NCI-H345 treated with DMSO at 0.1 percent for 48 hours (cell line): ENCODE data around the gene SPAG6.
"Not testable (repeated sequence)": the region's sequence is repeated elsewhere in the genome, so short reads cannot be mapped to it uniquely, and the experiment has no call there.

ENCODE experiments used
- DNase-seq: peaks from one replicate; lab custom pipeline; 2025; ENCODE audit not compliant: unreplicated experiment; lab: John Stamatoyannopoulos, UW

SPAG6 gene

DNA sequence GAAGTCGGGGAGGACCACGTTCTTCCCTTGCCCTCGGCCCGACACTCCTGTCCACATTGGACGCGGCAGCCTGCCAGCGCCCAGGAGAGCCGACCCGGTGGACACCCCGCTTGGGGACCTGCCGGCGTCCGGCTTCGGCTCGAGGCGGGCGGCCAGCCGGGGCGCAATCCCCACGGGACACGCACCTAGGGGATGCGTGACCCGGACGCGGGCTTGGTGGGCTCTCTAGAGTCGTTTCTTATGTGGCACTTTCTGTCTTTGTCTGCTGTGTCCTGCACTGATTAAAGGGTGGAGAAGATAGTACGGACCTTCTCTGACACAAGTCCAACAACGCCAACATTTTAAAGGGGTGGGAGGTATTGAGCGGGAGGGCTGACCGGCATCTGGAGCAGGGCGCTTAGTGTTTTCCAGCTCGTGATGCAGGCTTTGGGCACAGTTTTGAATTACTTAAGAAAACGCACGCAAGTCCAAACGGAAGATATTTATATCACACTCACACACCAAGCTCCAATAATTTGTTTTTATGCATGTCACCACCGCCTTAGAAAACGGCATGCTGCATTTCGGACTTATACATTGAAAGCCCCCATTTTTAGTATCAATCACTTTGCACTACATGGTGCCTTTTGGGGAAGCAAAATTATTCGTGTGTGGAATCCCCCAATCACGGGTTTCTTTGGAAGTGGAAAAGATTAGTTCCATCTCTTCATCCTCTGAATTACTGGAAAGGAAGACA is 3.9 kb upstream of the SPAG6 start:
- DNase-seq: no peak

DNA sequence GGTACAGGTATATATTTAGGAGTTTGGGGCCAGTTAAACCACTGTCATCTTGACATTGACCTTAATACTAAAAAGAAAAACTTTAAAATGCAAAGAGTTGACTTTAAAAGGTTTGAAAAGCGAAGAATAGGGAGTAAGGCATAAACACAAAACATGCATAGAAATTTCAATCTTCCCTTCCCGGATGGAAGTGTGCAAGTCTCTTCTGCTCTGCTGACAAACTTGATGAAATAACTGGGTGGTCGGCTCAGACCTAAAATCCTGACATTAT is 3.4 kb upstream of the SPAG6 start:
- DNase-seq: no peak

DNA sequence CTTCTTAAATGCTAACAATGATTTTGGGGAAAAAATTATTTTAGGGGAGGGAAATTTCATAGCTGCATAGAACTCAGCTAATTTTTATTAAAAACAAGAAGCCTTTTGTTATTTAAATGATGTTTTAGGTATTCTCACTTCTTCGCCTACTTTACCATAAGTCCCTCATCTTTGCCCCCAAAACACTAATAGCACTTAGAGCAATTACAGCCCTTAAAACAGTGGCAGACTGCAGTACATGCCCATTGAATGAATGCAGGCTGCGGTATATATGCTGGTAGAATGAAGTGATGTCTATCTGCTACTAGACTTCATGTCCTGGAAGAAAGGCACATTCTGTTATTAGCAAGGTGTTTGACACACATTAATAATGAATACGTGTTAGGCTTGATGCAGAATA is 2.9 kb upstream of the SPAG6 start:
- no peak for DNase-seq

DNA sequence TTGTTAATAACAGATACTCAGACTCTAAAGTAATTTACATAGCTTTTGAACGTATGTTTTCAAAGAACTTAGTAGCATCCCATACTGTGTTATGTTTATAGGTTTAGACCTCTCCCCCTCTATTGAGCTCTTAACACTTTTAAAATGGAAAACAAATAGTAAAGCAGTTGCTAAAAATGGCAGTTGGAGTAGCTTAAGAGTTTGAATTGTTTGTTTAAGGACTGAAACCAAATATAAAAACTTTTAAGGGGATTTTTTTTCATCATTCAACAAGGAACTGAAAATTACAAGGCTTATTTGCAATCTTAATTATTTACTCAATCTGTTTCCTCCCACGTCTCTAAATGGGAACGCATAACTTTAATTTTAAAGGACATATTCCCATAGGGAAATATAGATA is 1.6 kb upstream of the SPAG6 start:
- DNase-seq: no peak

DNA sequence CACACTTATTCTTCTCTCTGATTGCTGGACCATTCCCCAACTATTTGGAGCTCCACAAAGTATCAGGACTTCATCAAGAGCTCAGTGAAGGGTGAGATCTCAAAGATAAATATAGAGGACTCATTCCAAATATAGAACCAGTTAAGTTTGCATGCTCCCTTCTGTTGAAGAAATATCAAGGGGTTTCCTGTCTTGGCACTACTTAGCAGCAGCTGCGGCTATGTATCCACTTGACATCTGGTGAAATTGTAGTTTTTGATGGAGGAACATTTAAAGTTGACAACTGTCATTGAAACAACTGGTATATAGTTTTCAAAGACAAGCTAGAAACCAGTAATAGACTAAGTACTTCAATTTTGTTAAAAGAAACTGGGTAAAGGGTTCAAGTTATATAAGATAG is 1.0 kb upstream of the SPAG6 start:
- DNase-seq: no peak

DNA sequence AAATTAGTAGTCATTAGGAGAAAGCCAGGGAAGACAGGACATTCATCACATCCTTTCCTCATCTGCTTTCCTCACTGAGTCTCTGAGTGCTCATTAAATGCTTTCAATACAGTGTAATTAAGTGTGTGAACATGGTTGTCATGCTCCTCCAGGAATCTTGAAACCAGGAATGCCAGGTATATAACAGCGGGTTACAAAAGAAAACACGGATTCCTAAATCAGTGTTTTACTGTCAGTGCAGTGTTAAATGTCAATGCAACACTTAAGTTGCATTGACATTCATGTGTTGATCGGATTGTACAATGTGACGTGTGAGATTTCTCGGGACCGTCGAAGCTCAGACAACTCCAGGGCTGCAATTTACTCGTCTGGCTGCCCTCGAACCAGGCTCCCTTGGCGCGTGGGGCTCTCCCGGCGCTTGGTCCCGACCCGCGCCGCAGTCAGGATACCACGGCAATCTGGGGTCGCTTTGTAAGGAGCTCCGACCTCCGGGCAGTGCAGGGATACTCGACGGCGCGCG is 455 bp upstream of the SPAG6 start:
- DNase-seq: peak; percentile 15

DNA sequence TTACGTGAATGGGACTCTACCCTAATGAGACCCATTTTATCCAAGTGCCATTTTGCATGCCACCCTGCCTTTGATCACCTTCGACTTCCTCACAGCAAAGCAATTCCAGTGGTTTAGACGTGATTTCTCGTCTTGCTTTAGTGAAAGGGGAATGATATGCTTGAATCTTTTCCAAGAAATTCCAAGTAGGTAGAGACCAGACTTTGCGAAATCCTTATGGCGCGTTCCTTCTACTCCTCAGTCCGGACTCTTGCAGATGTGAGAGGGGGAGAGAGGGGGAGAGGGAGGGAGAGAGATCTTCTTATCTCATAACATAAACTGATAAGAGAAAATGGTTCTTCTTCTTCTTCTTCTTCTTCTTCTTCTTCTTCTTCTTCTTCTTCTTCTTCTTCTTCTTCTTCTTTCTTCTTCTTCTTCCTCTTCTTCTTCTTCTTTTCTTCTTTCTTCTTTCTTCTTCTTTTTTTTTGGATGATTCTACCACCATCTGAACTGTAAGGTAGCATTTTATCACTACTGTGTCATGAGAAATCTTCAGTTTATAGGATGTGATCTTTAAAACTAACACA is 883 bp downstream of the SPAG6 start:
- DNase-seq: no peak

DNA sequence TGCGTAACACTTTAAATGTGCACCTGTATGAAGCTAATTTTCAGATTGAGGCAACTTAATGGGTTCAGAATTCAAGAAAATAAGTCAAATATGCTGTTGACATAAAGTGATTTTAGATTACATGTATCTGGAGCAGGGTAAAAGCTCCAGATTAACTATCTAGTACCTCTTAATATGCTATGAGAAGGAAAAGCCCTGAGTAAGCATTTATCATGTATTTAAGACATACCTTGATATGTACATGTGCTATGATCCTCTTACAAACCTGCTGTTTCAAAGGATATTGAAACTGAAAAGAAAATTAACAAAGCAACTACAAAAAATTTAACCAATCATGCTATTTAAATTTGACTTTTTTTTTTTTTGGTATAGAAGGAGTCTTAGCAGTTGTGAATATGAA is 4.5 kb downstream of the SPAG6 start:
- no peak for DNase-seq

DNA sequence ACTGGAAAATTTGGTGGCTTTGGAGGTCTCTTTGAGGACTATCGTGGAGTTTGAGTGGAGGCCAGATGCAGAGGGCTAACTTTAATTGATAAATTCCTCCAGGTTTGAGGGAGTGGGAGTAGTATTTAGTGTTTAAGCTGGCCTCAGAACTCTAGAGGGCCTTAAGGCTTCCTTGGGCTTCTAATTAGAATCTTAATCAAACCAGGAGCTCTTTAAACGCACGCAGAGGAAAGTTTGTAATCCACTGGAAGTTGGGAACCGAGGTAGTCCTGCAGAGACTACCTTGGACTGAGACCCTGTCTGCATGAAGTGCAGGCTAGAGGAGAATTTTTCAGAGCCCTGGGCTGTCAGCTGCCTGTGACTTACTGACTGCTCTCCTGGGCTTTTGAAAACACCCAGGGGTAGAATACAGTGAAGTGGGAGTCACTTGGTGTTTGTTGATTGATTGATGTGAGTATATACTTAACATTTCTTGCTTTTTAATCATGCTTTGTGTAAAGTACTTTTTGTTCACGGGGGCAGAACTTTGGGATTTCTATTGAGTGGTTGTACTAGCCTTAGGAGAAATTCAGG is 5.9 kb downstream of the SPAG6 start:
- DNase-seq: no peak

DNA sequence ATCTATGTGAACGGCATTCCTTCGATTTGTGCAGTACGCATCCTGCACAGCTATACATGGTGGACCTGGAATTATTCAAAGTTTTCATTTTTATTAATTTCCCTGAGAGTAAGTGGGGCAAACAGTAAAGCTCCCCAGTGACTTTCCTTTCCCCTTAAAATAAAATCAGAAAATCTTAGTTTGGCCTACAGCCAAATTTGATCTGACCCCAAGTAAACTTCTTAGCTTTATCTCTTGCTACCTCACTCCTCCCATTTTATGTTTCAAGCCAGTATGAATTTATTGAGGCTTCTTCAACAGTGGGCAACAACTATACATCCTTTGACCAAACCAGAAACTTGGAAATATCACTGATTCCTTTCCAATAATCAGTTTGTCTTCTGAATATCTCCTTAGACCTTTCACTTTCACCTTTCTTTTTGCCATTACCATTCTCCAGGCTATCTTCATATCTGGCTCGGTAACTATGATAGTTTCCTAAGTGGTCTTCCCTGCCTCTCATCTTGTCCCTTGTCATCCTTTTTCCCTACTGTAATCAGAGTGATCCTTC is 11.1 kb downstream of the SPAG6 start:
- no peak for DNase-seq

DNA sequence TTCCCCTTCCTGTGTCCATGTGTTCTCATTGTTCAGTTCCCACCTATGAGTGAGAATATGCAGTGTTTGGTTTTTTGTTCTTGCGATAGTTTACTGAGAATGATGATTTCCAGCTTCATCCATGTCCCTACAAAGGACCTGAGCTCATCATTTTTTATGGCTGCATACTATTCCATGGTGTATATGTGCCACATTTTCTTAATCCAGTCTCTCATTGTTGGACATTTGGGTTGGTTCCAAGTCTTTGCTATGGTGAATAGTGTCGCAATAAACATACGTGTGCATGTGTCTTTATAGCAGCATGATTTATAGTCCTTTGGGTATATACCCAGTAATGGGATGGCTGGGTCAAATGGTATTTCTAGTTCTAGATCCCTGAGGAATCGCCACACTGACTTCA is 12.5 kb downstream of the SPAG6 start:
- DNase-seq: not testable (repeated sequence)

DNA sequence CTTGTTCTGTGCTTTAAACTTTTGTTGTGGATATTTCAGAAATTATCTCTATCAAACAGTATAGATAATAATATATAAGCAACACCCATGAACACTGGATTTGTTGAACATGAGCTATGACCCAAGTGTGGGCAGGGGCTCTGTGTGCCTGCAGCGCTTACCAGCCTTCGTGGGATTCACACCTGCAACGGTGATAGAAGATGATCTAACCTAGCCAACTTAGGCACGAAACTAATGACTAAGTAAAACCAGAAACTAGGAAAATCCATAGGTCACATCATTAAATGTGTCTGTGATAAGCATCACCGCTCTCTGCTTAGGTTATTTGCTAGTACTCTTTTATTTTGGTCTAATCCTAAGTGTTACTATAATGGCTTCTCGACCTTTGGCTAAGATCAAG is 18.0 kb downstream of the SPAG6 start:
- no peak for DNase-seq

DNA sequence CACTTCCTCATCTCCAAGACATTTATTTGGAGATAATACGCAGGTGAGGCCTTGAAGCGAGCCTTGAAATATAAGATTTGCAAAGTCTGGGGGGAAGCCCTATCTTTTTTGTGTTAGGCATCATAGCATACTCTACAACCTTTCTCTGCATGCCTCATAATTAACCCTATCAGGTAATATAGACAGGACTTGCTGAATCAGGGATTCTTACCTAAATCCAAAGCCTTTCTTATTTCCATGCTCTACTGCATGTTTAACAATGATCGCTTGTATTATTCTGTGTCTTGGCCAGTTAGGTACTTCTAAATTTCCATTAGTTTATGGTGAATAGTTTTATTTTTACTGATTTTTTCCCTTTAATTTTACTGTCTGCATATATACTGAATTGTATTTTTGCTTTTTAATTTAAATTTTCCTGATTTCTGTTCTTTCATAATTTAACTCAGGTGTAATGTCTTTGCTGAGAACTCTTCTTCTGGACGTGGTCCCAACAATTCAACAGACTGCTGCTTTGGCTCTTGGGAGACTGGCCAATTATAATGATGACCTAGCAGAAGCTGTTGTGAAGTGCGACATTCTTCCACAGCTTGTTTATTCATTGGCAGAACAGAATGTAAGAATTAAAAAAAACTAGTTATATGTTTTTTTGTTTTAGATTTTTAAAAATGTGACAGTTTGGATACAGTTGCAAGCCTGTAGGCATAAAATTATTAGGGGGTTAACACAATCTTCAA is 19.3 kb downstream of the SPAG6 start:
- DNase-seq: no peak

DNA sequence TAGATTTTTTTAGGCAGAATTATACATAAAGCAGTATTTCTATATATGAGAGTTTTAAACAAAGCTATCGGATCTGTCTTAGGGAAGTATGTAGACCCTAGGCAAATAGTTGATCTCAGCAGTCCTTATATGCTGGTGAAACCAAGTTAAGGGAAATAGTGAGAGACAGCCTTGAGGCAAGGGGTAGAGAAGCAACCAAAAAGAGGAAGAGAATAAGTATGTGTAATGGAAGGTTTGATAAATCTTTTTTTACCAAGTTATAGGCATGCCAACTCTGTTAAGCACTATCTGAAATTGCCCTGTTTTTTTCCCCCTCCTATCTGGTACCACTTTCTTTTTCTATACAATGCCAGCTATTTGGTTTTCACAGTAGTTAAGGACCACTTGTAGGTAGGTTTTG is 19.9 kb downstream of the SPAG6 start:
- DNase-seq: no peak

DNA sequence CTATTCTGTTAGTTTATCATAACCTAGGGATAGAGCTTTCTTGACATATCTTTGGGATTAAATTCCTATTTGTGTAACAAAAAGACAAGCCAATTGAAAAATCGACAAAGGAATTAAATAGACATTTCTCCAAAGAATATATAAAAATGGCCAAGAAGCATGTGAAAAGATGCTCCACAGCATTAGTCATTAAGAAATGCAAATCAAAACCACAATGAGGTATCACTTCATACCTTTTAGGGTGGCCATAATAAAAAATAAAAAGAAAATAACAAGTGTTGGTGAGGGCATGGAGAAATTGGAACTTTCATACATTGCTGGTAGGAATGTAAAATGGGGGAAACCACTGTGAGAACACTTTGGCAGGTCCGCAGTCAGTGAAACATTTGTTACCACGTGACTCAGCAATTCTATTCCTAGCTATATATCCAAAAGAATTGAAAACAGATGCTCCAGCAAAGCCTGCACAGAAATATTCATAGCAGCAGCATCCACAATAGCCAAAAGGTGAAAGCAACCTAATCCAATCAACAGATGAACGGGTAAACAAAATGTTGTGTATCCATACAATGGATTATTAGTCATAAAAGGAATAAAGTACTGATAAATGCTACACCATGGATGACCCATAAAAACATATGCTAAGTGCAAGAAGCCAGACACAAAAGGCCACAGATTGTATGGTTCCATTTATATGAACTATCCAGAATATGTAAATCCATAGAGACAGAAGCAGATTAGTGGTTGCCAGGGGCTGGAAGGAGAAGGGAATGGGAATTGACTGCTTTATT is 20.5 kb downstream of the SPAG6 start:
- no peak for DNase-seq

DNA sequence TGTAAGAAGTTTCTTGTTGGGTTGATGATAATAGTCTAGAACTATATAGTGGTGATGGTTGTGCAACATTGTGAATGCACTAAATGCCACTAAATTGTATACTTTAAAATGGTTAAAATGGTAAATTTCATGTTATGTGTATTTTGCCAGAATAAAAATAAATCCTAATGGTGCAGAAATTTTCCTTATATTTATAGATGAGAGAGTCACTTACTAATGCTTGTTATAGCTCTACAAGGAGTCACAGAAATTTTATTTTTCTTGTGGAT is 21.1 kb downstream of the SPAG6 start:
- DNase-seq: no peak

DNA sequence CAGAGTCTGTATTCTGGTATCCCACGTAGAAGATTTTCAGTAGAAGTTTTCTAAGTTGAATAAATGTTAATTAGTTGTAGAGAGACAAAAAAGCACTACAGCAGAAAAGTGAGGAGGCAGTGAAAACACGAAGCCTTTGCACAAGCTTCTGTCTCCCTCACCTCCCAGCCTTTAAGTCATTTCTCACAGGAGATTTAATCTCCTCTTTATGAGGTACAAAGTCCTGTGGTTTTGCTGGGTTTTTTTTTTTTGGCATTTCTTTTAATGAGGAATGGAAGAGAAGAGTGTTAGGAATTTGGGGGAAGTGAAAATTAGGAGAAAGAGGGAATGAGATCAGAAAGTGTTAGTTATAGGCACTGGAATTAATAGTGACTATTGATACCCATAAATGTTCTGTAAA is 21.5 kb downstream of the SPAG6 start:
- no peak for DNase-seq

DNA sequence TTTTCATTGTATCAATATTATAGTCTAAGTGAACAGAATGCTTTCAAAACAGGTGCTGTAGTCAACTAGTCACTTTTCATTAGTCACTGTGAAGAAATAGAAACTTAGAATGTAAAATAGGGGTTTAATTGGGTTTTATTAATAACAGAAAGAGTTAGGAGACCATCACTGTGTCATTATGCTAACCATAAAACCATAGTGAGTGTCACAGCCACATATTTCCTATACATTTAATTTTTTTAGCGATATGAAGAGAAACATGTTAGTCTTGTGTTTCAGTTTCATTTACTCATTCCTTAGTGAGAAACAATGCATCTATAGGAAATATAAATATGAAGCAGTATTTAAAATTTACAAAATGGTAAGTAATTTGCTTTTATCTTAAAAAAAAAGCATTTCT is 22.2 kb downstream of the SPAG6 start:
- no peak for DNase-seq

DNA sequence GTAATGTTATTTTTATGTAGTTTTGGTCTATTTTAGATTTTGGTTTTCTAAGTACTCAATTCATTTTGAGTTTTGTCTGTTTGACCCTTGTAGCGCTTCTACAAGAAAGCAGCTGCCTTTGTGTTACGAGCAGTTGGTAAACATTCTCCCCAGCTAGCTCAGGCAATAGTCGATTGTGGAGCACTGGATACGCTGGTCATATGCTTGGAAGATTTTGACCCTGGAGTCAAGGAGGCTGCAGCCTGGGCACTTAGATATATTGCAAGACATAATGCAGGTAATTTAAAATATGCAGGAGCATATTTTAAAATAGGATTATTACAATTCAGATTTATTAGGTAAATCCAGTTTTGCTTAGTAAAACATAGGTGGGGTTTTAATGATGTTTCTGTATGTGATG is 23.1 kb downstream of the SPAG6 start:
- DNase-seq: no peak

DNA sequence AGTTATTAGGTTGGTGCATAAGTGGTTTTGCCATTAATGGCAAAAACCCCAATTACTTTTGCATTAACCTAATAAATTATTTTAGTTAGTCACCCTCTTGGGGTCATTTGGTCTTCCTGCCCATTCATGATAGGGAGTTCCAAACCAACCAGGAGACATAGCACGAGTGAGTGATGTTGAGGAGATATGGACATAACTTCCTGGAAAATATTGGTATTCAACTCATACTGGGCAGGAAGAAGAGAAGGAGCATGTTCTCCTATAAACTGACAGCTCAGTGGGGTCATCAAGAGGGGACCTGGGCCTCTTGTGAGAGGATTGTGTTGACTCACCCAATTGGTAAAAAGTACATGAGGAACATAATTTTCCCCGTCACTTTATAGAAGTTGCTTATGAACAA is 23.7 kb downstream of the SPAG6 start:
- no peak for DNase-seq

DNA sequence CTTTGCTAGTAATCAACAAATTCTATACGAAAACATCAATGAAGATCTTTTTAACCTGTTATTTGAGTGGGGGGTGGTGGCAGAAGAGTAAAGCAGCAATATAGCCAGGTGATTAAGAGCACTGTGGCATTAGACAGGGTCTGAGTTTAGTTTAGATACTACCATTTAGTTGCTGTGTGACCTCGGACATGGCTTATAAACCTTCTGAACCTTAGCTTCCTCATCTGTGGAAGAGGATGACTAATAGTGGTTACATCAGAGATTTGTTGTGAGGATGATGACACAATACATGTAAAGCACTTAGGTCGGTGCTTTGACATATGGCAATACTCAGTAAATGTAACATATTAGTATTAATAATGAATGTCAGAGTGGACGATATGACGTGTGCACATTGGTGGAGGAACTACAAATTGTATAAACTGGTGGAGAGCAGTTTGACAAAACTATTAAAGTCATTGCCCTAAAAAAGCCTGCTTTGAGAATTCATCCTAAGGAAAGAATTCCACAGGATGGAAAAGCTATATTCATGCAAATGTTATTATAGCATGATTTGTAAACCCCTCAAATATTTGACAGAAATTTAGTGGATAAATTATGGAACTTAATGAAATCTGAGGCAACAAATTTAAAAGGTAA is 24.3 kb downstream of the SPAG6 start:
- DNase-seq: no peak
